ENCODE results near the gene AKT1S1.

The AKT1S1 gene

DNA sequence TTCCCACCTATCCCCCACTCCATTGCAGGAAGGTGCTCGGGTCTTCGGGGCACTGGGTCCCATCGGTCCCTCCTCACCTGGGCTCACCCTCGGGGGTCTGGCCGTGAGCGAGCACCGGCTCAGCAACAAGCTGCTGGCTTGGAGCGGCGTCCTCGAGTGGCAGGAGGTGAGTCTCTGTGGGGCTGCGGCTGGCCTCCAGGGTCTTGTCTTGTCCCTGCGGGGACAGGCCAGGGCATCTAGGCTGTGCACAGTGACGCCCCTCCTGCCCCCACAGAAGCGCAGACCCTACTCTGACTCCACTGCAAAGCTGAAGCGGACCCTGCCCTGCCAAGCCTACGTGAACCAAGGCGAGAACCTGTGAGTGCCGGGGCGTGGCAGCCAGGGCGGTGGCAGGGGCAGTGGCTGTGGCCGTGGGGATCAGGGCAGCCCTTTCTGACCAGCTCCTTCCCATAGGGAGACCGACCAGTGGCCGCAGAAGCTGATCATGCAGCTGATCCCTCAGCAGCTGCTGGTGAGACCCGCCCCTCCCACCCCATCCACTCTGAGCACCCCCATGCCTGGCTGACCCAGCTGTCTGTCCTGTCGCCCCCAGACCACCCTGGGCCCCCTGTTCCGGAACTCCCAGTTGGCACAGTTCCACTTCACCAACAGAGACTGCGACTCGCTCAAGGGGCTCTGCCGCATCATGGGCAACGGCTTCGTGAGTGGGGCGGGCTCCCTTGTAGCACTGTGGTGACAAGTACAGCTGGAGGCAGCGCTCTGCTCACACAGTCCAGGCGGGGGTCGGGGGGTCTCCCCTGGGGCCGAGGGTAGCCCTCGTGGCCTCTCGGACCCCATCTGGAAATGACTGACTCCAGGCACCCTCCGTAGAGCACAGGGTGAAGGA, 22.5 kb downstream of the AKT1S1 start:
- DNase-seq (ENCODE audit: low read depth in 2 of 2), result no peak

GRCh38 chr19:49853852-49854377, 23.2 kb downstream of the AKT1S1 start:
- DNase-seq (ENCODE audit: low read depth in 2 of 2), result no peak

DNA sequence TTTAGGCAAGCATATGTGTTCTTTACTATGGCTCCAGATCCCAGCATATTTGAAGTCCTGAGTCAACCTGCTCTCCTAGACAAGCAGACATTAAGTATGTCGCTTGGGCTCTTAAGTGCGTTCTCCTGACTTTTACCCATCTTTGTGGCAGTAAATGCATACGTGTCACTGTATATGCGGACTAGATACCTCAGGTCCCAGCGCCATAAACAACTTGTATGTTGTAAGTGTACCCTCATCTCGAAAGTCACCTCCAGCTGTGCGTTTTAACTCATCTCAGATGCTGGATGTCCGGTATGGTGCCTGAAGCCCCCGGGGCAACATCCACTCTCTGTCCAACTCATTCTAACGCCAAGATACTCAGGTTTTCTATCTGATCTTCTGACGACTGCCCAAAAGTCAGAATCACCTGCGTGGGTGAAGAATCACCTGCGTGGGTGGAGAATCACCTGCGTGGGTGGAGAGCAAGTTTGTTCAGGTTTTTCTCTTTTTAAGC, 24.5 kb downstream of the AKT1S1 start:
- no peak for DNase-seq (ENCODE audit: low read depth in 2 of 2)

- no peak for DNase-seq (ENCODE audit: low read depth in 2 of 2)
Measured at GRCh38 chr19:49851456-49852259, 25.5 kb downstream of the AKT1S1 start.

- DNase-seq (ENCODE audit: low read depth in 2 of 2), result peak; percentile 72 to 83
Measured at GRCh38 chr19:49850487-49851342, 26.4 kb downstream of the AKT1S1 start, which contains the start of gene PTOV1. PTOV1 (plus strand) TSS chr19:49851159.

- DNase-seq (ENCODE audit: low read depth in 2 of 2), result no peak
Measured at GRCh38 chr19:49850221-49850486, 27.0 kb downstream of the AKT1S1 start.

GRCh38 chr19:49849433-49850220, 27.5 kb downstream of the AKT1S1 start:
- DNase-seq (ENCODE audit: low read depth in 2 of 2), result no peak

GRCh38 chr19:49848938-49849337, 28.2 kb downstream of the AKT1S1 start:
- DNase-seq (ENCODE audit: low read depth in 2 of 2), result no peak

DNA sequence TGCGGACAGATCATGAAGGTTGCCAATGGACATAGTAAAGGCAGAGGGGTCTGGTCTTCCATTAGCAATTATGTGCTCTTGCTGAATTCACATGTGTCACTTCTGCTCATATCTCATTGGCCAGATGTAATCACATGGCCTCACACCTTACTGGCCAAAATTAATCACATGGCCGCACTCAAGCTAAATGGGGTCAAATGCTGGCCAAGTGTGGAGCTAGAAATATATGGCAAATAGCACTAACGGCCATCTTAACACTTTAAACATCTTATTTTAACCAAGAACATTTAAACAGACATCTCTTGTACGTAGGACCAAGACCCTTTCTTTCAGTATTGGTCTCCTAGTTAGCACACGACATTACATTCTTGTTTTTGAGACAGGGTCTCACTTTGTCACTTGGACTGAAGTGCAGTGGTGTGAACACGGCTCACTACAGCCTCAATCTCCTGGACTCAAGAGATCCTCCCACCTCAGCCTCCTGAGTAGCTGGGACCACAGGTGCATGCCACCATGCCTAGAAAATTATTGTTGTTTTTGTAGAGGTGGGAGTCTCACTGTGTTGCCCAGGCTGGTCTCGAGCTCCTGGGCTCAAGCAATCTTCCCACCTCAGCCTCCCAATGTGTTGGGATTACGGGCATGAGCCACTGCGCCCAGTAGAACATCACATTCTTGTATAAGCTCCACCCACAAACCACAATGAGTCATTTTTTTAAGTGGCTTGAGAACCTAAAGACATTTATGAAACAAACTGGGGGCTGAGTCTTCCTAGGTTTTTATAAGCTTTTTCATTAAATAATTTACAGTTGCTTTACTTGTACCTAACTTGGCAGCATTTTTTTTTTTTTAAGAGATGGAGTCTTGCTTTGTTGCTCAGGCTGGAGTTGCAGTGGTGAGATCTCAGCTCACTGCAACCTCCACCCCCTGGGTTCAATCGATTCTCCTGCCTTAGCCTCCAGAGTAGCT, 29.1 kb downstream of the AKT1S1 start:
- DNase-seq (ENCODE audit: low read depth in 2 of 2), result no peak

GRCh38 chr19:49846408-49846807, 30.7 kb downstream of the AKT1S1 start:
- no peak for DNase-seq (ENCODE audit: low read depth in 2 of 2)

GRCh38 chr19:49845414-49845813, 31.7 kb downstream of the AKT1S1 start:
- DNase-seq (ENCODE audit: low read depth in 2 of 2), result no peak

DNA sequence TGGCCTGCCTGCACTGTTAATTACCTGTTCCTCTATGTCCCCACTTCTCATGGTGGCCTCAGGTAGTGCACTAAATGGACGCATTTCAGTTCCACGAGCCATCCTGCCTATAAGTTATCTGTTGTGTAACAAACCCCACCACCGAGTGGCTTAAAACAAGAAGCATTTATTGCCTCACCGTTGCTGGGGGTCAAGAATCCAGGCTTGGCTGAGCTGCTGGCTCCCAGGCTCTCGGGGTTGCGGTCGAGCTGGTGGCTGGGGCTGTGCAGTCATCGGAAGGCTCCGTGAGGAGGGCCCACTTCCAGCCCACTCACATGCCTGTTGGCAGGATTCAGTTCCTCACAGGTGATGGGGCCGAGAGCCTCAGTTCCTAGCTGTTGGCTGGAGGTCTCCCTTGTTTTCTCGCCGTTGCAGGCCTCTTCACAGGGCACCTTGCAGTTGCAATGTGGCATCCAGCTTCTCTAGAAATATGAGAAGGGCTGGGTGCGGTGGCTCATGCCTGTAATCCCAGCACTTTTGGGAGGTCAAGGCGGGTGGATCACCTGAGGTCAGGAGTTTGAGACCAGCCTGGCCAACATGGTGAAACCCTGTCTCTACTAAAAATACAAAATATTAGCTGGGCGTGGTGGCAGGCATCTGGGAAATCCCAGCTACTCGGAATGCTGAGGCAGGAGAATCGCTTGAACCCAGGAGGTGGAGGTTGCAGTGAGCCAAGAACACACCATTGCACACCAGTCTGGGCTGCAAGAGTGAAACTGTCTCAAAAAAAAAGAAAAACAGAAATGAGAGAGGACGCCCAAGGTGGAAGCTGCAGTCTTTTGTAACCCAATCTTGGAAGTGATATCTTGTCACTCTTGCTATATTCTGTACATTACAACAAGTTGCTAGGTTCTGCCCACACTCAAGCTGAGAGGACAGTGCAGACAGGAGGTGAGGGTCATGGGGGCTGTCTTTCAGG, 32.7 kb downstream of the AKT1S1 start:
- DNase-seq (ENCODE audit: low read depth in 2 of 2), result no peak

DNA sequence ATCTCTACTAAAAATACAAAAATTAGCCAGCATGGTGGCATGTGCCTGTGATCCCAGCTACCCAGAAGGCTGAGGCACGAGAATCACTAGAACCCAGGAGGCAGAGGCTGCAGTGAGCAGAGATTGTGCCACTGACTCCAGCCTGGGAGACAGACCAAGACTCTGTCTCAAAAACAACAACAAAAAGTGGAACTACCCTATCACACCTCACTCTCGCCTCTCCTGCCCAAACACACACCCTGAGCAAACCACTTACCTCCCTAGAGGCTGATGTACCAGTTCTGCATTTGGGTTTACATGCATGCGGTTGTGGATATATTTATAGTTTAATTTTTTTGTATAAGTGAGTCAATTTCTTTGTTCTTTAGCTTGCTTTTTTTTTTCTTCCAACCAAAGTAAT, 33.9 kb downstream of the AKT1S1 start:
- DNase-seq (ENCODE audit: low read depth in 2 of 2), result no peak

DNA sequence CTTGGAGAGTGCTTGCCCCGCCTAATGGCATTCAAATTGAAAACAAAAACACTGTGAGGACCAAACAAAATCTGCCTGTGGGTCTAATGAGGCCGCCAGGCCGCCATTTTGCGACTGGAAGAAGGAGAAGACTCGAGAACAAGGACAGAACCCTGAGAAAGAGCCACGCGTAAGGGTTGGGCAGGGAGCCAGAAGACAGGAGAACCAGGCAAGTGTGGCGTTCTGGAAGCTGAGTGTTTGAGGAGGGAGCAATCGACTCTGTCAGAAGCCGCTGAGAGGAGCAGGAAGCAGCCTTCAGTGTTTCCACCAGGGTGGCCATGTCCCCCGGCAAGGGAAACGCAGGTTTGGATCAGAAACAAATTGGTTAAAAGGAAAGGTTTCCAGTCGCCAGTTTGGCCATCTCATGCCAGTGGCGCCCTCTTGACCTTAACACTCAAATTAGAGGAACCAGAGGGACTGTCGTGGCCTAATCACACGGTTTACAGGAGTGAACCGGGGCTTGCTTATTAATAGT, 36.4 kb downstream of the AKT1S1 start:
- DNase-seq (ENCODE audit: low read depth in 2 of 2), result no peak

DNA sequence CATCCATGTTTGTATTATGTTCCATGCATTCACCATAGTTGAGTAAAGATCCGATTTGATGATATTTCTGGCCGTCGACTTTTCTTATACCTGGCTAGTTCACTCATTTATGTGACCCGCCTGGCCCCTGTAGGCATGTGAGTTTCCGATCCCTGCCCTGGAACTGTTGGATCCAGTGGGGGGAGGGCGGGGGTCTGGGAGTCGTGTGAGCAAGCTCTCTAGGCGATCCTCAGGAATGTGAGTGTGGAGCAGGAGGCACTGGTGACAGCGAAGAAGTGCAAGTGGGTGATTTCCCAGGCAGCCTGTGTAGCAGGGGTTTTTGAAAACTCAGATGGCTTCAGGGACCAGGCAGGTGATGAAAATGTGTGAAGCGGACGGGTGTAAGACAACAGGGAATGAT, 36.8 kb downstream of the AKT1S1 start:
- no peak for DNase-seq (ENCODE audit: low read depth in 2 of 2)

DNA sequence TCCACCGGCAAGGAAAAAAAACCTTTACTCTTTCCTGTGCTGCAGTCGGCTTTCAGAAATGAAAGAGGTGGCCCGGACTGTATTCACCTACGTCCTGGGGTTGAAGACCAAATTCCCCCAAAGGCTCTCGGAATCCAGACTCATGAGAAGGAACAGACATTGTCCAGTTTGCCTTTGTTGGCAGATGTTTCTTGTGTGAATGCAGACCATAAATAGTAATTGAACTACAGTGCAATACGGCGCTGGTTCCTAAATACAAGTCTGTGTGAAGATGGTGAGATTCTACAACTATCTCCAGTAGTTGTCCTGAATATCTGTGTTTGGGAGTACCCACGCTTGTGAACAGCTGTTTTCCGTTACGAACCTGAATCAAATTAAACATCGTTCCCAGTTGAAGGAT, 37.4 kb downstream of the AKT1S1 start:
- no peak for DNase-seq (ENCODE audit: low read depth in 2 of 2)

- no peak for DNase-seq (ENCODE audit: low read depth in 2 of 2)
Measured at GRCh38 chr19:49838885-49839588, 38.1 kb downstream of the AKT1S1 start.

- no peak for DNase-seq (ENCODE audit: low read depth in 2 of 2)
Measured at GRCh38 chr19:49837425-49837824, 39.7 kb downstream of the AKT1S1 start.
